CD4-positive, alpha-beta T cell (primary cell): ENCODE data around the gene CHPF2. TPM values are rescaled to one million over a fixed set of nuclear protein-coding genes. Genes with fewer than 3 reads are reported as not detected.
A peak's percentile ranks its signal among the peaks of the same experiment; 100 is the strongest.

ENCODE experiments used
- ATAC-seq: fragments of 200-7000 bp; cut with Tn5 transposase; one replicate; pipeline ENCODE4 v1.10.0; 2022; ENCODE audit warnings: mild to moderate bottlenecking; ENCODE audit not compliant: poor library complexity
- CTCF ChIA-PET: fragments of 350-600 bp; sonication (Branson Sonifier 250); formaldehyde crosslinking; loops from one replicate; lab custom pipeline; 2021; ENCODE audit warnings: antibody characterized with exemption, inconsistent platforms; lab: Charles Lee
- POLR2A ChIA-PET: fragments of 350-600 bp; sonication (Branson Sonifier 250); formaldehyde crosslinking; loops from one replicate; lab custom pipeline; 2021; ENCODE audit warnings: antibody characterized with exemption, inconsistent platforms; lab: Charles Lee
- DNase-seq, 14 experiments: peaks; one replicate each; pipeline ENCODE4 v3.0.0-alpha.2; 2013 to 2020; ENCODE audit warnings: mixed read lengths in 2 of 14
- H3K27ac ChIP-seq, 2 donors: one replicate each; pipeline versions ENCODE4 v1.5.1 to v1.7.0; 2013; ENCODE audit warnings: low read length in 2 of 2, low read depth in 1 of 2, mild to moderate bottlenecking in 1 of 2
- H3K27me3 ChIP-seq, 2 experiments: 1 replicate in 1 of 2; 2 replicates in 1 of 2; pipeline versions ENCODE4 v1.6.1 to v1.7.0; 2013; ENCODE audit warnings: low read length in 2 of 2, control low read depth in 1 of 2, mild to moderate bottlenecking in 1 of 2, moderate library complexity in 1 of 2; ENCODE audit not compliant: insufficient read depth in 2 of 2, control insufficient read depth in 1 of 2
- H3K36me3 ChIP-seq: one replicate; pipeline ENCODE4 v1.6.1; 2013; ENCODE audit warnings: low read length, control low read depth; ENCODE audit not compliant: insufficient read depth
- H3K4me1 ChIP-seq: one replicate; pipeline ENCODE4 v1.6.1; 2013; ENCODE audit warnings: low read length, control low read depth; ENCODE audit not compliant: insufficient read depth
- H3K4me3 ChIP-seq: one replicate; pipeline ENCODE4 v1.5.1; 2013; ENCODE audit warnings: mild to moderate bottlenecking, low read length, moderate library complexity
- H3K9me3 ChIP-seq, 2 experiments: 1 replicate in 1 of 2; 2 replicates in 1 of 2; pipeline versions ENCODE4 v1.6.1 to v1.7.0; 2013; ENCODE audit warnings: low read length in 2 of 2, mild to moderate bottlenecking in 2 of 2, control low read depth in 1 of 2, moderate library complexity in 1 of 2; ENCODE audit not compliant: control insufficient read depth in 1 of 2, insufficient read depth in 1 of 2
- H3K27ac Mint-ChIP-seq: one replicate; pipeline ENCODE4 v1.8.0; 2020; ENCODE audit warnings: mixed read lengths
- H3K27me3 Mint-ChIP-seq: one replicate; pipeline ENCODE4 v1.8.0; 2021; ENCODE audit warnings: mixed read lengths
- H3K36me3 Mint-ChIP-seq: one replicate; pipeline ENCODE4 v1.8.0; 2021; ENCODE audit warnings: low read depth, mixed read lengths
- H3K4me1 Mint-ChIP-seq: one replicate; pipeline ENCODE4 v1.8.0; 2021; ENCODE audit warnings: low read depth, mixed read lengths
- H3K4me3 Mint-ChIP-seq: one replicate; pipeline ENCODE4 v1.8.0; 2020; ENCODE audit warnings: mild to moderate bottlenecking, mixed read lengths
- H3K9me3 Mint-ChIP-seq: one replicate; pipeline ENCODE4 v1.8.0; 2020; ENCODE audit warnings: mixed read lengths
- intact Hi-C, 2 experiments: fragments of 100-400 bp; cut with DNase I in 1 of 2; cut with micrococcal nuclease in 1 of 2; formaldehyde crosslinking; loops; one replicate each; pipeline versions ENCODE4 v1.15.1 to v1.9.0; 2023 to 2025; cut with DNase I, micrococcal nuclease
- total RNA-seq, 174 experiments: library from RNA in 2 of 174; stranded (reverse) in 2 of 174; gene quantifications; one replicate each; pipeline ENCODE4 v1.2.3 and lab custom pipeline; 2021 to 2026
- TF ChIP-seq, protein P1 (sequence below): fragments of 200-600 bp; IDR thresholded peaks from one replicate; pipeline ENCODE4 v1.8.0; 2022; ENCODE audit warnings: antibody characterized with exemption, mild to moderate bottlenecking

Gene CHPF2
- total RNA-seq, 2 experiments from 2014 or later, result 29.6 to 30.5 TPM

DNA sequence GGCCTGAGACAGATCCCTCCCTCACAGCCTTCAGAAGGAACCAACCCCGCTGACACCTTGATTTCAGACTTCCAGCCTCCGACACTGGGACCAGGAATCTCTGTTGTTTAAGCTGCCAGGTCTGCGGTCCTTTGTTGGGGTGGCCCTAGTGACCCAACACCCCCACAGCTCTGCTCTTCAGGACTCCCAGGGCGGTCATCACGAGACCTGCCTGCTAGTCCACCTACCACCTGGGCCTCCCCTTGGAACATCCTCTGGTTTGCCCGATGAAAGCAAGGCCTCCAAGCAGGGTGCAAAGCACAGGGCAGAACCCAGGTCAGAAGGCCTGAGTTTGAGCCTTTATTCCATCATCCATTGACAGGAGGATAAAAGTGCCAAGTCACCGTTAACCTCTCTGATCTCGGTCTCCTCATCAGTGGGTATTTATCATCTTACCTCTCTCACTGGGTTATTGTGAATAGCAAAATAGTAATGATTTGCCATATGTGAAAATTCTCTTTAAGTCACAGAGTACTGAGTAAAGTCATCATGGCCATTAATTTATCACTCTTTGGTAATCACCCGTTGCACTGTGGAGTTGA is 33.2 kb downstream of the CHPF2 start:
- no peak overlapping the region for H3K27ac Mint-ChIP-seq
- POLR2A ChIA-PET, result no interaction called here
- CTCF ChIA-PET, result no interaction called here

DNA sequence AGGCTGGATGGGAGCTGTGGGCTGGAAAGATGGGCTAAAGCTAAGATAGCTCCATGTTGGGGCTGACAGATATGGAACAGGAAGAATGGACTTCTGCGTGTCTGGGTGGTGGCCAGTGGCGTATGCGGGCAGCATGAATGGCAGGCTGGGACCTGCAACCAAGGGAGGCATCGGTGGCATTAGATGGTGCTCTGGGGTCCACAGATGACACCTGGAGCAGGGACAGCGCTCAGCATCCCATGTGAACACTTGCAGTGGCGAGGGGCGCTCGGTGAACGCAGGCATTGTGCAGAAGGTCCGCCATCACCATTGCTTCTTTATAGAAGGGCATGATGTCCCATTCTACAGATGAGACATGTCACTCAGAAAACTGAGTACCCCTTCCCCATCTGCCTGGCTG is 37.2 kb downstream of the CHPF2 start:
- H3K36me3 ChIP-seq, result no peaks in the 10 kb centered on the region
- ChIA-PET POLR2A (no interaction called here), CTCF (no interaction called here)
- Mint-ChIP-seq H3K27me3 (no peaks in the 10 kb centered on the region), H3K36me3 (no peaks in the 10 kb centered on the region), H3K9me3 (no peaks in the 10 kb centered on the region), H3K4me1 (peaks cover 24% of the 10 kb centered on the region), H3K27ac (no peak overlapping the region), H3K4me3 (no peak overlapping the region)
- H3K9me3 ChIP-seq, result no peaks in the 10 kb centered on the region
- H3K27ac ChIP-seq, result no peak overlapping the region
- ATAC-seq, result no peak
- no peaks in the 10 kb centered on the region for H3K27me3 ChIP-seq
- intact Hi-C loops, result no loop called here
- TF ChIP-seq, protein P1, sequence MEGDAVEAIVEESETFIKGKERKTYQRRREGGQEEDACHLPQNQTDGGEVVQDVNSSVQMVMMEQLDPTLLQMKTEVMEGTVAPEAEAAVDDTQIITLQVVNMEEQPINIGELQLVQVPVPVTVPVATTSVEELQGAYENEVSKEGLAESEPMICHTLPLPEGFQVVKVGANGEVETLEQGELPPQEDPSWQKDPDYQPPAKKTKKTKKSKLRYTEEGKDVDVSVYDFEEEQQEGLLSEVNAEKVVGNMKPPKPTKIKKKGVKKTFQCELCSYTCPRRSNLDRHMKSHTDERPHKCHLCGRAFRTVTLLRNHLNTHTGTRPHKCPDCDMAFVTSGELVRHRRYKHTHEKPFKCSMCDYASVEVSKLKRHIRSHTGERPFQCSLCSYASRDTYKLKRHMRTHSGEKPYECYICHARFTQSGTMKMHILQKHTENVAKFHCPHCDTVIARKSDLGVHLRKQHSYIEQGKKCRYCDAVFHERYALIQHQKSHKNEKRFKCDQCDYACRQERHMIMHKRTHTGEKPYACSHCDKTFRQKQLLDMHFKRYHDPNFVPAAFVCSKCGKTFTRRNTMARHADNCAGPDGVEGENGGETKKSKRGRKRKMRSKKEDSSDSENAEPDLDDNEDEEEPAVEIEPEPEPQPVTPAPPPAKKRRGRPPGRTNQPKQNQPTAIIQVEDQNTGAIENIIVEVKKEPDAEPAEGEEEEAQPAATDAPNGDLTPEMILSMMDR, result no peak
- H3K4me1 ChIP-seq, result peaks cover 16% of the 10 kb centered on the region
- no peak overlapping the region for H3K4me3 ChIP-seq
- DNase-seq, result no peak

More for the DNA sequence above, 33.2 kb downstream of the CHPF2 start:
- Mint-ChIP-seq H3K36me3 (no peaks in the 10 kb centered on the region), H3K4me1 (no peaks in the 10 kb centered on the region), H3K27me3 (peaks cover 16% of the 10 kb centered on the region), H3K9me3 (no peaks in the 10 kb centered on the region), H3K4me3 (no peak overlapping the region)
- intact Hi-C loops, result no loop called here
- DNase-seq (no peak), ATAC-seq (no peak)
- Histone ChIP-seq H3K4me3 (no peak overlapping the region), H3K9me3 (no peaks in the 10 kb centered on the region), H3K27me3 (no peaks in the 10 kb centered on the region), H3K4me1 (no peaks in the 10 kb centered on the region), H3K36me3 (no peaks in the 10 kb centered on the region), H3K27ac (no peak overlapping the region)
- TF ChIP-seq, protein P1, result no peak

DNA sequence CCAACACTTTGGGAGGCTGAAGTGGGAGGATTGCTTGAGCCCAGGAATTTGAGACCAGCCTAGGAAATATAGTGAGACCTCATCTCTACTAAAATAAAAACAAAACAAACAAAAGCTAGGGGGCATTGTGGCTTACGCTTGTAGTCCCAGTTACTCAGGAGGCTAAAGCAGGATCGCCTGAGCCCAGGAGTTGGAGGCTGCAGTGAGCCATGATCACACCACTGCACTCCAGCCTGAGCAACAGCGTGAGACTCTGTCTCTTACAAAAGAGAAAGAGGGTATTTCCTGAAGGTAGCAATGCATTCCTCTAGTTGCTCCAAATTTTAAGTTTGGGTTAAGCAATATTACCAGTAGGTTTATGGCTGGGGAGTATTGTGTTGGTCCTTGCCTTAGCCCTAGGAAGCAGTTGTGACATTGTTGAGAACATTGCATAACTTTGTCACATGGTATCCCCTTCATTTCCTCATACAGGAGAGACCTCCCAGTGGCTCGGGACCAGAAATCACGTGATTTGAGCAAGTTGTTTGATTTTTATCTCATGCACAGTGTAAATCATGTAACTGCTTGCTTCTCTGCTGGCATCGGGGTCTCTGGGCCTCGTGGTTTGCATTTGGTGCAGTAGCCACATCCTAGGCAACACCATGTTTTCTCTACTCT is 39.5 kb downstream of the CHPF2 start:
- ATAC-seq, result peak; percentile 40
- Mint-ChIP-seq H3K27me3 (no peaks in the 10 kb centered on the region), H3K27ac (no peak overlapping the region), H3K4me1 (peaks cover 43% of the 10 kb centered on the region), H3K4me3 (peak overlapping the region; percentile 42), H3K36me3 (no peaks in the 10 kb centered on the region), H3K9me3 (no peaks in the 10 kb centered on the region)
- DNase-seq, result peak in 3 of 14 experiments; percentile 44 to 69 (median 62)
- TF ChIP-seq, protein P1, result no peak
- intact Hi-C loops, result no loop called here
- Histone ChIP-seq H3K4me1 (peaks cover 37% of the 10 kb centered on the region), H3K4me3 (no peak overlapping the region), H3K27me3 (no peaks in the 10 kb centered on the region), H3K36me3 (no peaks in the 10 kb centered on the region), H3K27ac (no peak overlapping the region), H3K9me3 (no peaks in the 10 kb centered on the region)
- ChIA-PET POLR2A (no interaction called here), CTCF (no interaction called here)
